GM10248 (cell line): Measurements from ENCODE around the gene DEPDC4.
"Not testable (repeated sequence)": the region's sequence is repeated elsewhere in the genome, so short reads cannot be mapped to it uniquely, and the experiment has no call there.

ENCODE experiments used
- CTCF ChIA-PET: fragments of 300-600 bp; sonication (Branson Sonifier 250); formaldehyde crosslinking; extraction: SDS; loops from one replicate; lab custom pipeline; 2021; ENCODE audit warnings: antibody characterized with exemption; lab: Yijun Ruan, JAX
- POLR2A ChIA-PET: fragments of 350-650 bp; sonication (Branson Sonifier 250); formaldehyde crosslinking; extraction: SDS; loops from one replicate; lab custom pipeline; 2020; ENCODE audit warnings: antibody characterized with exemption; lab: Yijun Ruan, JAX
- DNase-seq: peaks from one replicate; pipeline ENCODE4 v3.0.0; 2012; ENCODE audit errors: extremely low spot score
- CTCF ChIP-seq: IDR thresholded peaks from 2 replicates; pipeline ENCODE4 v1.5.1; 2012; ENCODE audit warnings: mild to moderate bottlenecking, low read depth; ENCODE audit errors: extremely low read depth, missing control alignments, control extremely low read depth

The DEPDC4 gene

GRCh38 chr12:100266835-100267602, at the start of gene DEPDC4, which contains the start of gene SCYL2:
TSS of gene DEPDC4 (minus strand) at chr12:100267079. CDS start at chr12:100267076, 3 bp downstream.
TSS of gene SCYL2 (plus strand) at chr12:100267177. CDS start at chr12:100282971, 15,794 bp downstream.
- POLR2A ChIA-PET, result interaction anchor here (0.6 to 0.8 kb wide), 3 partner anchors 17 to 1487 kb away, joined by 3 to 5 read pairs (median 4); no protein-coding TSS in a partner anchor
- TF ChIP-seq CTCF, result no peak
- DNase-seq, result peak; percentile 94
- CTCF ChIA-PET, result interaction anchor here (0.7 to 3.1 kb wide), 7 partner anchors 9 to 138 kb away, joined by 3 to 7 read pairs (median 4); partner anchors contain the start of gene ACTR6

- ChIA-PET POLR2A (no interaction called here), CTCF (interaction anchor here (1.0 kb wide), 1 partner anchor 11 kb away, joined by 3 read pairs; no protein-coding TSS in a partner anchor)
- no peak for DNase-seq
- no peak for TF ChIP-seq CTCF
Observed at GRCh38 chr12:100311317-100311716, 44.4 kb upstream of the DEPDC4 start.

GRCh38 chr12:100308138-100308537, 41.3 kb upstream of the DEPDC4 start:
- POLR2A ChIA-PET, DNase-seq, CTCF ChIA-PET: not testable (repeated sequence)

GRCh38 chr12:100304334-100304733, 37.5 kb upstream of the DEPDC4 start:
- DNase-seq, POLR2A ChIA-PET: not testable (repeated sequence)
- CTCF ChIA-PET, result interaction anchor here (1.0 to 1.1 kb wide), 2 partner anchors 12 to 29 kb away, joined by 3 read pairs; no protein-coding TSS in a partner anchor

- POLR2A ChIA-PET, result no interaction called here
- DNase-seq, result no peak
- CTCF ChIA-PET, result interaction anchor here (1.1 kb wide), 1 partner anchor 28 kb away, joined by 3 read pairs; no protein-coding TSS in a partner anchor
- no peak for TF ChIP-seq CTCF
Observed at GRCh38 chr12:100303831-100304230, 37.0 kb upstream of the DEPDC4 start.

- ChIA-PET POLR2A (no interaction called here), CTCF (interaction anchor here (1.3 kb wide), 1 partner anchor 19 kb away, joined by 3 read pairs; no protein-coding TSS in a partner anchor)
- DNase-seq, result no peak
- TF ChIP-seq CTCF, result no peak
Observed at GRCh38 chr12:100302081-100302480, 35.2 kb upstream of the DEPDC4 start.

GRCh38 chr12:100295764-100296555, 29.1 kb upstream of the DEPDC4 start:
- ChIA-PET POLR2A (no interaction called here), CTCF (no interaction called here)
- no peak for DNase-seq

GRCh38 chr12:100294366-100294765, 27.5 kb upstream of the DEPDC4 start:
- POLR2A ChIA-PET, CTCF ChIA-PET, DNase-seq: not testable (repeated sequence)

More at GRCh38 chr12:100295764-100296555, 29.1 kb upstream of the DEPDC4 start:
- no peak for TF ChIP-seq CTCF
